Thyroid gland (tissue), 4 donors: Measurements from ENCODE around the gene SIPA1L3. TPM values are rescaled to one million over a fixed set of nuclear protein-coding genes. Genes with fewer than 3 reads are reported as not detected.

ENCODE experiments used
- DNase-seq, 2 donors: peaks; one replicate each; pipeline ENCODE4 v3.0.0-alpha.2; 2019
- H3K27ac ChIP-seq, 3 donors: fragments of 200-600 bp; sonication (generic); 1 replicate in 2 of 3; 2 replicates in 1 of 3; pipeline ENCODE4 v1.5.1; 2016 to 2019; ENCODE audit warnings: mild to moderate bottlenecking in 1 of 3, moderate library complexity in 1 of 3
- H3K27me3 ChIP-seq: fragments of 200-600 bp; sonication (generic); one replicate; pipeline ENCODE4 v1.5.1; 2019
- H3K36me3 ChIP-seq, 2 donors: fragments of 200-600 bp; sonication (generic); one replicate each; pipeline ENCODE4 v1.5.1; 2016 to 2019
- H3K4me1 ChIP-seq, 2 donors: fragments of 200-600 bp; sonication (generic); one replicate each; pipeline ENCODE4 v1.5.1; 2017 to 2019
- H3K4me3 ChIP-seq, 3 donors: fragments of 200-600 bp; sonication (generic); replicated peaks in 1 of 3; 1 replicate in 2 of 3; 2 replicates in 1 of 3; pipeline ENCODE4 v1.5.1; 2016; ENCODE audit warnings: mild to moderate bottlenecking in 1 of 3
- H3K9me3 ChIP-seq: fragments of 200-600 bp; sonication (generic); one replicate; pipeline ENCODE4 v1.5.1; 2017
- POLR2A ChIP-seq, 2 donors: fragments of 450-650 bp; IDR thresholded peaks; one replicate each; pipeline ENCODE4 v1.6.1; 2017; ENCODE audit warnings: antibody characterized with exemption in 2 of 2, mild to moderate bottlenecking in 2 of 2, moderate library complexity in 1 of 2
- WGBS, 2 donors: methylation state at CpG; one replicate each; pipeline ENCODE4 v1.1.5; 2017; 5-methylcytosine and 5-hydroxymethylcytosine counted together
- intact Hi-C: fragments of 100-400 bp; cut with DNase I; formaldehyde crosslinking; loops from one replicate; pipeline ENCODE4 v1.15.1; 2023
- total RNA-seq, 4 donors: library from RNA; depleted of rRNA; stranded (reverse); fragments of >200 nt; gene quantifications; one replicate each; pipeline ENCODE4 v1.2.3, GENCODE V29; 2016
- TF ChIP-seq, protein P1 (sequence below), 6 experiments: fragments of 200-600 bp in 3 of 6; fragments of 450-650 bp in 3 of 6; sonication (generic) in 3 of 6; IDR thresholded peaks; one replicate each; pipeline ENCODE4 v1.5.1; 2016 to 2019; ENCODE audit warnings: antibody characterized with exemption in 6 of 6, mild to moderate bottlenecking in 2 of 6, inconsistent platforms in 1 of 6, moderate library complexity in 1 of 6

Gene SIPA1L3
- total RNA-seq, 4 donors from 2014 or later = 39.4 to 130 (median 116) TPM

DNA sequence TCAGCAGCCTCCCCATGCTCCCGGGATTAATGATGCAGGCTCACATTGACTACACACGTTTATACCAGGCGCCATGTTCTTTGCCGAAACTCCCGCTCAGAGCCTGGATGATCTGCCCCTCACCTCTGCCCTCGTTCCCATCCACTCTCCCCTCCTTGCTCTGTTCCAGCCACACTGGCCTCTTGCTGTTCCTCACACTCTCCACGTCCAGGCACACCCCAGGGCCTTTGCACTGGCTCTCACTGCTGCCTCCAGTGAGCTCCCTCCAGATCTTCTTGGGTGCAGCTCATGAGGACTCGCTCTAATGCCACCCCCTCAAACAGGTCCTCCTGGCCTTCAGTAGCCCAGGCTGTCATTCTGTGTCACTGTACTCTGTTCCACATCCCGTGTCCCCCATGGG, 277.8 kb downstream of the SIPA1L3 start:
- no peaks in the 10 kb centered on the region for H3K27me3 ChIP-seq
- no peak overlapping the region for H3K4me3 ChIP-seq
- WGBS, 2 donors = 92% methylated on average over 9 of the region's 9 CpGs
- intact Hi-C loops = no loop called here
- H3K9me3 ChIP-seq = no peaks in the 10 kb centered on the region
- no peak overlapping the region for H3K27ac ChIP-seq
- DNase-seq = no peak
- TF ChIP-seq, protein P1, sequence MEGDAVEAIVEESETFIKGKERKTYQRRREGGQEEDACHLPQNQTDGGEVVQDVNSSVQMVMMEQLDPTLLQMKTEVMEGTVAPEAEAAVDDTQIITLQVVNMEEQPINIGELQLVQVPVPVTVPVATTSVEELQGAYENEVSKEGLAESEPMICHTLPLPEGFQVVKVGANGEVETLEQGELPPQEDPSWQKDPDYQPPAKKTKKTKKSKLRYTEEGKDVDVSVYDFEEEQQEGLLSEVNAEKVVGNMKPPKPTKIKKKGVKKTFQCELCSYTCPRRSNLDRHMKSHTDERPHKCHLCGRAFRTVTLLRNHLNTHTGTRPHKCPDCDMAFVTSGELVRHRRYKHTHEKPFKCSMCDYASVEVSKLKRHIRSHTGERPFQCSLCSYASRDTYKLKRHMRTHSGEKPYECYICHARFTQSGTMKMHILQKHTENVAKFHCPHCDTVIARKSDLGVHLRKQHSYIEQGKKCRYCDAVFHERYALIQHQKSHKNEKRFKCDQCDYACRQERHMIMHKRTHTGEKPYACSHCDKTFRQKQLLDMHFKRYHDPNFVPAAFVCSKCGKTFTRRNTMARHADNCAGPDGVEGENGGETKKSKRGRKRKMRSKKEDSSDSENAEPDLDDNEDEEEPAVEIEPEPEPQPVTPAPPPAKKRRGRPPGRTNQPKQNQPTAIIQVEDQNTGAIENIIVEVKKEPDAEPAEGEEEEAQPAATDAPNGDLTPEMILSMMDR (IDR thresholded peaks at IDR 0.05) = no peak
- TF ChIP-seq POLR2A (IDR thresholded peaks at IDR 0.05) = no peak
- peaks cover 0 to 14% of the 10 kb centered on the region in 2 donors for H3K36me3 ChIP-seq
- no peaks in the 10 kb centered on the region for H3K4me1 ChIP-seq

DNA sequence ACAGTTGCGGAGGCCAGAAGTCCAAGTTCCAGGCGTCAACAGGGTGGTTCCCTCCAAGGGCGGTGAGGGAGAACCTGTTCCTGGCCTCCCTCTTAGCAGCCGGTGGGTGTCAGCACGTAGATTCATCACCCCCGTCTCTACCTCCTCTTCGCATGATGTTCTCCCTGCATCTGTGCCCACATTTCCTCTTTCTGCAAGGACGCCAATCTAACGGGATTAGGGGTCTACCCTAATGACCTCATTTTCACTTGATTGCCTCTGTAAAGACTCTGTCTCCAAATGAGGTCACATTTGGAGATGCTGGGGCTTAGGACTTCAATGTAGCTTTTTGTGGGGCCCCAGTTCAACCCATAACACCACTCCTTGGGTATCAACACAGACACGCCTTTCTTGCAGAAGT, 278.6 kb downstream of the SIPA1L3 start:
- Histone ChIP-seq H3K27ac (no peak overlapping the region), H3K36me3 (peaks cover 0 to 15% of the 10 kb centered on the region in 2 donors), H3K4me1 (no peaks in the 10 kb centered on the region), H3K4me3 (no peak overlapping the region), H3K9me3 (no peaks in the 10 kb centered on the region), H3K27me3 (no peaks in the 10 kb centered on the region)
- intact Hi-C loops = no loop called here
- WGBS, 2 donors = 84 to 95% methylated on average over 10 of the region's 10 CpGs
- TF ChIP-seq POLR2A (IDR thresholded peaks at IDR 0.05) = no peak
- TF ChIP-seq, protein P1 (IDR thresholded peaks at IDR 0.05) = no peak
- no peak for DNase-seq

DNA sequence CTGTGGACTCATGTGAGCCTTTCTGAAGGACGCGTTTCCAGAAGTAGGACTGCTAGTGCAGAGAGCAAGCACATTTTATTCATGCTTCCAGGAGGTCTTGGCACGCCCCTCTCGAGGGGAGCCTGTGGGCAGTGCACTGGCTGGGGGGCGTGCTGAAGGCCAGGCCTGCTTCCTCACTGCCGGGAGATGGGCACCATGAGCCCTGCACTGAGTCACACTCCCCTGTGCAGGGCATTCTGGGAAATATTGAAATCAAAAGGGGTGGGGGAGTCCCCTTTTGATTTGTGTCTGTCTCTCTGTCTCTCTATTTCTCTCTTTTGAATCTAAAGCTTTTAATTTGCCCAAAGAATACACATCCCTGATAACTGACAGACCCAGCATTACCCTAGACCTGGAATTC, 283.1 kb downstream of the SIPA1L3 start:
- Histone ChIP-seq H3K27me3 (no peaks in the 10 kb centered on the region), H3K27ac (no peak overlapping the region), H3K36me3 (peaks cover 8 to 17% of the 10 kb centered on the region in 2 donors), H3K9me3 (no peaks in the 10 kb centered on the region), H3K4me1 (no peaks in the 10 kb centered on the region), H3K4me3 (no peak overlapping the region)
- no peak for DNase-seq
- 70 to 83% methylated on average over 6 of the region's 6 CpGs for WGBS, 2 donors
- TF ChIP-seq, protein P1 (IDR thresholded peaks at IDR 0.05) = no peak
- no peak for TF ChIP-seq POLR2A (IDR thresholded peaks at IDR 0.05)
- intact Hi-C loops = no loop called here

DNA sequence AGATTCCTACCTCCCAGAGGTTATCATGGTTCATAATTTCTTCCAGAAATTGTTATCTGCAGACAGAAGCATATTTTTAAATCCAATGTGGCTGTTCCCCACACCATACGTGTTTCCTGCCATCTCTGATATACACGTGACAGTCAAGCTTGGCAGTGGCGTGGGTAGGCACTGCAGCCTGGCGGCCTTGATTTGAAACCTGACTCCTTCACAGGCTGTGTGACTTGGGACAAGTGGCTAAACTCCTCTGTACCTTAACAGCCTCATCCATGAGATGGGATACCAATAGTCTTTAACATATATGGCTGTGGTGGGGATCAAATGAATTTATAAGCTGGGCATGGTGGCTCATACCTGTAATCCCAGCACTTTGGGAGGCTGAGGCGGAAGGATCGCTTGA, 283.8 kb downstream of the SIPA1L3 start:
- peaks cover 8 to 17% of the 10 kb centered on the region in 2 donors for H3K36me3 ChIP-seq
- no peaks in the 10 kb centered on the region for H3K9me3 ChIP-seq
- H3K4me3 ChIP-seq = no peak overlapping the region
- no peak for DNase-seq
- WGBS, 2 donors = 95 to 98% methylated on average over 6 of the region's 6 CpGs
- H3K27ac ChIP-seq = no peak overlapping the region
- H3K4me1 ChIP-seq = no peaks in the 10 kb centered on the region
- no peak for TF ChIP-seq POLR2A (IDR thresholded peaks at IDR 0.05)
- TF ChIP-seq, protein P1 (IDR thresholded peaks at IDR 0.05) = no peak
- intact Hi-C loops = no loop called here
- H3K27me3 ChIP-seq = no peaks in the 10 kb centered on the region

DNA sequence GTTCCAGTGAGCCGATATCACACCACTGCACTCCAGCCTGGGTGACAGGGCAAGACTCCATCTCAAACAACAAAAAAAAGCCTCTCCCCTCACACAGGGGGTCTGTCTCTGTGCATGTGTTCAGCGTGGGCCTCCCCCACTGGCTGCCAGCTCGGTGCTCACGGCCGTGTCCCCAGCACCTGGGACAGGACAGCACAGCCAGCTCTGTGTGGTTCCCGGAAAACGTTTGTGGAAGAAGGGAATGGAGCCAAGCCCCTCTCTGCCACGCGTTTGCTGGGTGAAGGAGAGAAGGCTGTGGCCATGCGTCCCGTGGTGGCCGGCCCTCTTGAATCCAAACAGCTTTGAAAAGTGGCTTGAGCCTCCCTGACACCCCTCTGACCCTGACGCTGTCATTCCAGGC, 284.7 kb downstream of the SIPA1L3 start:
- H3K4me3 ChIP-seq = no peak overlapping the region
- TF ChIP-seq, protein P1 (IDR thresholded peaks at IDR 0.05) = no peak
- no peak for TF ChIP-seq POLR2A (IDR thresholded peaks at IDR 0.05)
- H3K27ac ChIP-seq = no peak overlapping the region
- no peak for DNase-seq
- WGBS, 2 donors = 88 to 91% methylated on average over 11 to 12 of the region's 13 CpGs
- intact Hi-C loops = no loop called here
- peaks cover 8 to 17% of the 10 kb centered on the region in 2 donors for H3K36me3 ChIP-seq
- no peaks in the 10 kb centered on the region for H3K9me3 ChIP-seq
- no peaks in the 10 kb centered on the region for H3K27me3 ChIP-seq
- H3K4me1 ChIP-seq = no peaks in the 10 kb centered on the region
